Muscle layer of duodenum (tissue), 2 donors: ENCODE measurements around the gene SELENOW.
"Not testable (repeated sequence)": the region's sequence is repeated elsewhere in the genome, so short reads cannot be mapped to it uniquely, and the experiment has no call there.

Experiments
- H3K27ac ChIP-seq: one replicate; pipeline ENCODE4 v1.7.0; 2013; ENCODE audit warnings: mild to moderate bottlenecking, low read length
- H3K27me3 ChIP-seq: one replicate; pipeline ENCODE4 v1.7.0; 2013; ENCODE audit warnings: low read depth, mild to moderate bottlenecking, control low read depth, low read length
- H3K36me3 ChIP-seq, 2 donors: one replicate each; pipeline ENCODE4 v1.7.0; 2013; ENCODE audit warnings: low read length in 2 of 2, control low read depth in 1 of 2, mild to moderate bottlenecking in 1 of 2; ENCODE audit not compliant: insufficient read depth in 2 of 2, control insufficient read depth in 1 of 2
- H3K4me1 ChIP-seq, 2 donors: one replicate each; pipeline ENCODE4 v1.7.0; 2013; ENCODE audit warnings: low read length in 2 of 2, mild to moderate bottlenecking in 2 of 2, control low read depth in 1 of 2, moderate library complexity in 1 of 2; ENCODE audit not compliant: insufficient read depth in 2 of 2, control insufficient read depth in 1 of 2
- H3K4me3 ChIP-seq, 2 donors: one replicate each; pipeline ENCODE4 v1.7.0; 2013; ENCODE audit warnings: low read length in 2 of 2, low read depth in 1 of 2, mild to moderate bottlenecking in 1 of 2
- H3K9me3 ChIP-seq, 2 donors: one replicate each; pipeline ENCODE4 v1.7.0; 2013; ENCODE audit warnings: low read length in 2 of 2, control low read depth in 1 of 2, mild to moderate bottlenecking in 1 of 2; ENCODE audit not compliant: control insufficient read depth in 1 of 2
- donor health status: healthy.

The SELENOW gene

GRCh38 chr19:47806435-47806834 is 27.9 kb downstream of the SELENOW start:
- Histone ChIP-seq H3K4me1 (no peaks in the 10 kb centered on the region), H3K27ac (no peak overlapping the region)

DNA sequence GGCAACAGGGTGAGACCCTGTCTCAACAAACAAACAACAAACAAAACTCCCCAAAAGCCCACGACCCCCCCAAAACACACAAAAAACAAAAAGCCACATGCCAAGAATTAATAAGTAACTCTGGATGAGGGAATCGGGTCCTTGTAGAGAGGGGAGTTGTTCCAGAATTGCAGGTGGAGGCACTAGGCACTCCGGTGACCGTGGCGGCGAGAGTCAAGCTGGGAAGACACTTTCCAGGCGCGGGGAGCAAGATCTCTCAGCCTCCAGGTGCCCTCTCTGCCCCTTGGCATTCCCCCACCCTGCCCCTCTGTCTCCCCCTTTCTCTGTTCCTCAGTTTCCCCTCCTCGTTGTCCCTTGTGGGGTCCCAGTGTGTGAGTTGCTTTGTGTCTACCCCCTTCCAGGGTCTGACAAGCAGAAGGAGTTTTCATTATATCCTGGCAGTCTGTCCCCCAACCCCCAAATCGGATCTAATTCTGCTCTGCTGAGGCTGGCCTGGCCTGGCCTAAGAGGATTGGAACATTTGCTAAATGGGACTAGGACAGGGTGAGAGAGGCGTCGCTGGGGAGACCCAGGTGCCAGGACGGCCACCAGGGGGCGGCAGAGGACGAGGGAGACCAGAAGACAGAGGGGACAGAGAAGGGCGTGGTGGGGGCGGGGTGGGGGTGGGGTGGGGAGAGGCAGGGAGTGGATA is 34.9 kb downstream of the SELENOW start:
- H3K27ac ChIP-seq, result no peak overlapping the region
- H3K4me1 ChIP-seq, result no peaks in the 10 kb centered on the region
- H3K9me3 ChIP-seq, result no peaks in the 10 kb centered on the region
- H3K4me3 ChIP-seq, result no peak overlapping the region
- no peaks in the 10 kb centered on the region for H3K27me3 ChIP-seq
- no peaks in the 10 kb centered on the region for H3K36me3 ChIP-seq

More at GRCh38 chr19:47806435-47806834, 27.9 kb downstream of the SELENOW start:
- Histone ChIP-seq H3K27me3 (no peaks in the 10 kb centered on the region), H3K4me3 (no peak overlapping the region), H3K36me3 (no peaks in the 10 kb centered on the region), H3K9me3 (no peaks in the 10 kb centered on the region)

DNA sequence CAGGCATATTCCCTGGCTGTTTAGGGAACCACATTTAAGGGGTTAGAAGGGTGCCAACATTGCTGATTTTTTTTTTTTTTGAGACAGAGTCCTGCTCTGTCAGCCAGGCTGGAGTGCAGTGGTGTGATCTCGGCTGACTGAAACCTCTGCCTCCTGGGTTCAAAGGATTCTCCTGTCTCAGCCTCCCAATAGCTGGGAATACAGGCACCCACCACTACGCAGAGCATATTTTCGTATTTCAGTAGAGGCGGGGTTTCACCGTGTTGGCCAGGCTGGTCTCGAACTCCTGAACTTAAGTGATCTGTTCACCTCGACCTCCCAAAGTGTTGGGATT is 35.5 kb downstream of the SELENOW start:
- H3K27me3 ChIP-seq, result no peaks in the 10 kb centered on the region

GRCh38 chr19:47816270-47816669 is 37.8 kb downstream of the SELENOW start:
- not testable (repeated sequence) for H3K27ac ChIP-seq, H3K4me1 ChIP-seq, H3K36me3 ChIP-seq, H3K27me3 ChIP-seq, H3K4me3 ChIP-seq, H3K9me3 ChIP-seq

More for the DNA sequence above, 35.5 kb downstream of the SELENOW start:
- Histone ChIP-seq H3K27ac (no peak overlapping the region), H3K9me3 (no peaks in the 10 kb centered on the region), H3K36me3 (no peaks in the 10 kb centered on the region), H3K4me3 (no peak overlapping the region), H3K4me1 (no peaks in the 10 kb centered on the region)

DNA sequence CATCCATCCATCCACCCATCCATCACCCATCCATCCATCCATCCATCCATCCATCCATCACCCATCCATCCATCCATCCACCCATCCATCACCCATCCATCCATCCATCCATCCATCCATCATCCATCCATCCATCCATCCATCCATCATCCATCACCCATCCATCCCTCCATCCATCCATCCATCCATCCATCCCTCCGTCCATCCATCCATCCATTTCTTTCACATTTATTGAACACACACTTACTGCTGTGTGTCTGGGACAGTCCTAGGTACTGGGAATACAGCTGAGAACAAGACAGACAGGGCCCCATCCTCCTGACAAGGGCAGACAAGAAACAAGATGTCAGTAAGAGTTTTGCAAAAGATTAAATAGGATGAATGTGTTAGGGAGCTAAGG is 39.7 kb downstream of the SELENOW start:
- H3K4me1 ChIP-seq, H3K27me3 ChIP-seq, H3K36me3 ChIP-seq, H3K4me3 ChIP-seq, H3K27ac ChIP-seq, H3K9me3 ChIP-seq: not testable (repeated sequence)

- Histone ChIP-seq H3K36me3 (no peaks in the 10 kb centered on the region), H3K27ac (no peak overlapping the region), H3K9me3 (no peaks in the 10 kb centered on the region), H3K27me3 (peaks cover 6% of the 10 kb centered on the region), H3K4me3 (no peak overlapping the region), H3K4me1 (no peaks in the 10 kb centered on the region)
These were observed 41.4 kb downstream of the SELENOW start for GRCh38 chr19:47819858-47820257.

DNA sequence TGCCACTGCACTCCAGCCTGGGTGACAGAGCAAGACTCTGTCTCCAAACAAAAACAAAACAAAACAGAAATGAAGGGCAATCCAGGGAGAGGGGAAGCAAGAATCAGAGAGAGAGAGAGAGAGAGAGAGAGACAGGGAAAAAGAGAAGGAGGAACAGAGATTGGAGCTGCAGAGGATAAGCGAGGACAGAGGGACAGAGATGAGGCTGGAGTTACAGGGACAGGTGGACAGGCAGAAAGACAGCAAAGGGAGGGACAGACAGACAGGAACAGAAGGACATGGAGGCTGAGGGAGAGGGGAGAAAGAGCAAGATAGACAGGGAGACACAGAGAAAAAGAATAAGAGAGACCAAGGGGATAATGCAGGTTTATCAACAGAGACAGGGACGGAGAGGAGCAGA is 41.9 kb downstream of the SELENOW start:
- Histone ChIP-seq H3K27me3 (peaks cover 6% of the 10 kb centered on the region), H3K27ac (no peak overlapping the region), H3K9me3 (no peaks in the 10 kb centered on the region), H3K4me3 (no peak overlapping the region), H3K36me3 (no peaks in the 10 kb centered on the region), H3K4me1 (no peaks in the 10 kb centered on the region)

DNA sequence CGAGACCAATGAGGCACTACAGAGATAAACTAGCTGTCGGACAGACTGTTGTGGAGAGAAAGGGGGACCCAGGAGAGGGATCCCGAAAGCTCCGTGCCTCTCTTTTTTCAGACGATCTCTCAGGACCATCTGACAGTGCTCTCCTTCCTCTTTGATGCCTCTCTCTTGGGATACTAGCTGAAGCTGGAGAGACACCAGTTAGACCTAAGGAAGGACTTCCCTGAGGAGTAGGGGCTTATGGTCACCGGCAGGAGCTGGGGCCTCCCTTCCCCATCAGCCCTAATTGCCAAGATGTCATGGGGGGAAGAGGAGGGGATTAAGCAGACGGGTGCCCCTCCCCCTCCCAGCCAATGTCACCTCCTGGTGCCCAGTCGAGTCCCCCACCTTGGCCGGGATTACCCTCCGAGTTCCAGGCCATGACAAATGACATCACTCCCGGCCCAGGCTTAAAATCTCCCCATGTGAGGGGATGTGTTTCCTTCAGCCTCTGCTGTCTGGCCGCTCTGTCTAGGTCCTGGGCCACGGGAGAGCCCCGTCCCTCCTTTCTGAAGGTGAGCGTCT is 43.0 kb downstream of the SELENOW start, which contains the start of gene CRX:
Gene CRX (plus strand): TSS at position 478 of the 561 bp plus-strand sequence. CDS start 12,507 bp downstream, outside the sequence.
- Histone ChIP-seq H3K9me3 (no peaks in the 10 kb centered on the region), H3K4me1 (no peaks in the 10 kb centered on the region), H3K27me3 (peaks cover 6% of the 10 kb centered on the region), H3K36me3 (no peaks in the 10 kb centered on the region), H3K4me3 (no peak within 1 kb of the TSS), H3K27ac (no peak within 1 kb of the TSS)

DNA sequence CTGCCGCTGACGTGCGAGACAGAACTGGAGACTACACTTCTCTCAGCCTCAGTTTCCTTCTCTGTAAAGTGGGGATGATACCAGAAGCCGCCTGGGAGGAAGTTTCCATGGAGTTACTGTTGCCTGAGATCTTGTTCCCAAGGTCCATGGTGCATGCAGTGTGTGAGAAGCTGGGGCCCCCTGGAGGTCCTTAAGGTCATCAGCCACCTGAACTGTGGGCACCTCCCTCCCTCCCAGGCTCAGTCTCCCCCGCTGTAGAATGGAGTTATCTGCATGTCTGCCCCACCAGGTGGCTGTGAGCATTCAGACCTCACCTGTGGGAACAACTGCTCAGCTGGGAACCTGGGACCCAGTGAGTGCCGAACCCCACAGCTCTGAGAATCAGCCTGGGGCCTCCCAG is 45.9 kb downstream of the SELENOW start:
- Histone ChIP-seq H3K9me3 (peaks cover 0 to 3% of the 10 kb centered on the region in 2 donors), H3K4me3 (no peak overlapping the region), H3K27ac (no peak overlapping the region), H3K4me1 (no peaks in the 10 kb centered on the region), H3K36me3 (no peaks in the 10 kb centered on the region), H3K27me3 (peaks cover 6% of the 10 kb centered on the region)

- H3K36me3 ChIP-seq, result no peaks in the 10 kb centered on the region
- peaks cover under 1% of the 10 kb centered on the region for H3K27me3 ChIP-seq
- no peaks in the 10 kb centered on the region for H3K4me1 ChIP-seq
- no peak overlapping the region for H3K4me3 ChIP-seq
- peaks cover 0 to 3% of the 10 kb centered on the region in 2 donors for H3K9me3 ChIP-seq
- H3K27ac ChIP-seq, result no peak overlapping the region
These were observed 48.3 kb downstream of the SELENOW start for GRCh38 chr19:47826800-47827199.

DNA sequence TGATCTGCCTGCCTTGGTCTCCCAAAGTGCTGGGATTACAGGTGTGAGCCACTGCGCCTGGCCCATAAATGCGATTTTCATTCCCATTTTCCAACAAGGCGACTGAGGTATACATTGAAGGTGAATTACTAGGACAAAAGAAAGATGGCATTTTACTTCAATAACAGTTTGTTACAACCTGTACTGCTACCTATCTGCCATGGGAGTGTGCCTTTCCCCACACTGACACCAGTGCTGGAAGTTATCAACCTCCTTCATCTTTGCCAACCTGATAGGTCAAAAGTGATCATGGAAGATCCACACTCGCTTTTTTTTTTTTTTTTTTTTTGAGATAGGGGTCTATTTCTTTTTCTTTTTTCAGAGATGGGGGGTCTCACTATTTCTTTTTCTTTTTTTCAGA is 54.2 kb downstream of the SELENOW start:
- Histone ChIP-seq H3K4me3 (no peak overlapping the region), H3K36me3 (no peaks in the 10 kb centered on the region), H3K9me3 (no peaks in the 10 kb centered on the region), H3K27me3 (no peaks in the 10 kb centered on the region), H3K4me1 (no peaks in the 10 kb centered on the region), H3K27ac (no peak overlapping the region)
